ENCODE measurements around the gene LMTK3.

Gene LMTK3

DNA sequence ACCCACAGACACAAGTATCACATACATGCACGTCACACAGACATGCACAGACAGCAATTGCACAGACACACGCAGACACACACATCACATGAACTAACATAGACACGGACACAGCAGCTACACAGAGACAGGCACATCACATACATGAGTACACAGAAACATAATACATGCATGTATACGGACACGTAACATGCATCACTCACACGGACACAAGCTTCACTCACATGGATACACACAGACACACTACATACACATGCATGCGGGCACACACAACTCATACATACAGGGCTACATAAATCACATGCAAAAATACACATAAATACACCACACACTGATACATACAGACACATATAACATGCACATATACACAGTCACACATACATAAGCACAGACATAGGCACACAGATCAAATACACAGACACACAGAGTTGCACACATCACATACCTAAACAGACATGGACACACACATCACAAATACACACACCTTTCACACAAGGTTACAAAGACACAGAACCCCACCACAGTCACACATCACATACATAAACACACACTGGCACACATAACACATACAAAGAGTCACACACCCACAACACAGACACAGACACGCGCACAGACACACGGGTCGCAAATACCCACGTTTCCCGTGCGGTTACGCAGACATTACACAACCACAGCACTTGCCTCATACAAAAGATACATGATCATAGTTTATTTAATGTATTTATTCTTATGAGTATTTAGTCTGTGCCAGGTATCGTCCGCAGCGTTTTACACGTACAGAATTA is 1.1 kb upstream of the LMTK3 start:
- H3K4me3 Mint-ChIP-seq, result no peak overlapping the region
- no peaks in the 10 kb centered on the region for H3K9me3 Mint-ChIP-seq
- no peaks in the 10 kb centered on the region for H3K36me3 Mint-ChIP-seq (ENCODE audit: low read depth)
- H3K27ac Mint-ChIP-seq, result no peak overlapping the region
- peaks cover 36% of the 10 kb centered on the region for H3K4me1 Mint-ChIP-seq
- H3K27me3 Mint-ChIP-seq (ENCODE audit: low read depth, poor library complexity), result peaks cover 32% of the 10 kb centered on the region
- no peak for DNase-seq
- TF ChIP-seq, protein P1, sequence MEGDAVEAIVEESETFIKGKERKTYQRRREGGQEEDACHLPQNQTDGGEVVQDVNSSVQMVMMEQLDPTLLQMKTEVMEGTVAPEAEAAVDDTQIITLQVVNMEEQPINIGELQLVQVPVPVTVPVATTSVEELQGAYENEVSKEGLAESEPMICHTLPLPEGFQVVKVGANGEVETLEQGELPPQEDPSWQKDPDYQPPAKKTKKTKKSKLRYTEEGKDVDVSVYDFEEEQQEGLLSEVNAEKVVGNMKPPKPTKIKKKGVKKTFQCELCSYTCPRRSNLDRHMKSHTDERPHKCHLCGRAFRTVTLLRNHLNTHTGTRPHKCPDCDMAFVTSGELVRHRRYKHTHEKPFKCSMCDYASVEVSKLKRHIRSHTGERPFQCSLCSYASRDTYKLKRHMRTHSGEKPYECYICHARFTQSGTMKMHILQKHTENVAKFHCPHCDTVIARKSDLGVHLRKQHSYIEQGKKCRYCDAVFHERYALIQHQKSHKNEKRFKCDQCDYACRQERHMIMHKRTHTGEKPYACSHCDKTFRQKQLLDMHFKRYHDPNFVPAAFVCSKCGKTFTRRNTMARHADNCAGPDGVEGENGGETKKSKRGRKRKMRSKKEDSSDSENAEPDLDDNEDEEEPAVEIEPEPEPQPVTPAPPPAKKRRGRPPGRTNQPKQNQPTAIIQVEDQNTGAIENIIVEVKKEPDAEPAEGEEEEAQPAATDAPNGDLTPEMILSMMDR (IDR thresholded peaks at IDR 0.05), result no peak

DNA sequence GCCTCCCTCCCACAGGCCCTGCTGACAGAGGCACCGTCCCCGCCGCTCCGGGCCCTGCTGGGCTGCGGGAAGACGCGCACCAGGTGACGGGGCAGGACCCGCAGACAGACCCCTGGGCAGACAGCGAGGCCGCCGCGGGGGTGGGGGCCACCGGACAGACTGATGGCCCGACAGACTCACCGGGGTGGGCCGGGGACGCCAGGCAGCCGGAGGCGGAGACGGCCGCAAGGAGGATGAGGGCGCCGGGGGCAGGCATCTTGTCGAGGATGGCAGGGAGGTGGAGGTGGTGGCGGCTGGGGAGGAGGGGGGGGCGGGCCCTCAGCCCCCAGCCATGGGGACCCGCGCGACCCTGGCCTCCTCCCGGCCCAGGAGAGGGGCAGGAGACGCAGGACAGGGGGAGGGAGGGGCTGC is 309 bp downstream of the LMTK3 start:
- Mint-ChIP-seq H3K4me1 (peaks cover 27% of the 10 kb centered on the region), H3K9me3 (no peaks in the 10 kb centered on the region), H3K4me3 (peak overlapping the region; percentile 80), H3K27ac (no peak overlapping the region), H3K27me3 (ENCODE audit: low read depth, poor library complexity) (peaks cover 41% of the 10 kb centered on the region), H3K36me3 (ENCODE audit: low read depth) (no peaks in the 10 kb centered on the region)
- TF ChIP-seq, protein P1 (IDR thresholded peaks at IDR 0.05), result no peak
- DNase-seq, result peak; percentile 42

DNA sequence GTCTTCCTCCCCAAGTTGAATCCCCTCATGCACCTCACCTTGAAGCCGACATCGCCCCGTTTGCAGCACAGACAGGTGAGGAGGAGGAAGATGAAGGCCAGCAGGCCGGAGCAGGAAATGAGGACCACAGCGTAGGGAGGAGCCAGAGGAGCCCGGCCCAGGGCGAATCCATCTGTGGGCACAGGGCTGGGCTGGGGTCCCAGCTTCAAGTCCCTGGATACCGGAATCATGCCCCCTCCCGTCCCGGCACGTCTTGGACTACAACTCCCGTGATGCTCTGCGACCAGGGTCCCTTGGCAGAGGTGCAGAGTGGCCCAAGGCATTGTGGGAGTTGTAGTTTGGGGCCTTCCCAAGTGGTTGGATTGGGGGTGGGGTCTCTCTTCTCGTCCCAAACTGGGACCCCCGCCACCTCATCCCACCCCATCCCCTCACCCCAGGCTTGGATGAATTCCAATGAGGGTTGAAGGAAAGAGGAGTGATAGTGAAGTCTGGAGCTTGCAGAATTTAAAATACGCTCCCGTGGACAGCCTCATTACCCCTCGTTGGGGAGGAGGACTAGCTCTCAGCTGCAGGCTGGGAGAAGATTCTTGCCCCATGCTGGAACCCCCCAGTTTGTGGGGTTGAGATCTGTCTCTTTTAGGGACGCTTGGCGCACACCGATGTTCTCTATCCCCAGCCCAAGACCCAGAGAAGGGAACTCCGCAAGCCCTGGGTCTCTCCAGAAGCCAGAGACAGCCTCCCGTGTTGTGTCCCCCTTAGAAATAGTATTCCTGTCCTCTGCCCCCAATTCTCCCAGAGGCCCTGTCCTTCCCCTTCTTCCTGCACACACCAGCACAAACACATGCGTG is 990 bp downstream of the LMTK3 start:
- peak; percentile 78 for DNase-seq
- Mint-ChIP-seq H3K27me3 (ENCODE audit: low read depth, poor library complexity) (peaks cover 41% of the 10 kb centered on the region), H3K9me3 (no peaks in the 10 kb centered on the region), H3K4me3 (peak overlapping the region; percentile 80), H3K4me1 (peaks cover 24% of the 10 kb centered on the region), H3K36me3 (ENCODE audit: low read depth) (no peaks in the 10 kb centered on the region), H3K27ac (no peak overlapping the region)
- TF ChIP-seq, protein P1 (IDR thresholded peaks at IDR 0.05), result no peak

DNA sequence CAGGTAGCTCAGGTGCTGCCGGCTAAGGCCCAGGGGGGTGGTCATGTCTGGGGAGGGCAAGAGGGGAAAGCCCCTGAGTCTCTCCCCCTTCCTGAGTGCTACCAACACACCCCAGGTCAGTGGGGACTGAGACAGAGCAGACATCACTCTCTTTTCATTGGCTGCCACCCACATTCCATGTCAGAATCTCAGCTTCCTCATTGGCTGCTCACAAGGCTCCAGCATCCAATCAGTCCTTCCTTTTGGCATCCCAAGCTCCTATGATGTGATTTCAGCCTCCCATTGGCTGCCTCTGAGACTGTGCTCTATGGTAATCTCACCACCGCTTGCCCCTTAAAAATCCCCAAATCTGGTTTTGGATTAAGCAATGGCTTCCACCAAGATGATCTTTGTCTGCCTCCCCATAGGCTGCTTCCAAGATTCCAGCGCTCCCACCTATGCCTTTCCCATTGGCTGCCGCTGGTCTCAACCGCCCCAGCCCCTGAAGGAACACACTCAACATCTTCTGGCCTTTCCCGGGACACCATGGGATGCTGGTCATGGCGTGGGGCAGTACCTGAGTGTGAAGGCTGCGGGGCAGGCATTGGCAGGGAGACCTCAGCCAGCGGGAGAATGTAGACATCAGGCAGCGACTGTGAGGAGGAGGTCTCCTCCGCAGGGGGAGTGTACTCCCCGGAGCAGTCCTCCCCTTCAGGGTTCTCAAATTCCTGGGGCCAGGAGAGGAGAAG is 2.0 kb downstream of the LMTK3 start:
- no peaks in the 10 kb centered on the region for H3K36me3 Mint-ChIP-seq (ENCODE audit: low read depth)

DNA sequence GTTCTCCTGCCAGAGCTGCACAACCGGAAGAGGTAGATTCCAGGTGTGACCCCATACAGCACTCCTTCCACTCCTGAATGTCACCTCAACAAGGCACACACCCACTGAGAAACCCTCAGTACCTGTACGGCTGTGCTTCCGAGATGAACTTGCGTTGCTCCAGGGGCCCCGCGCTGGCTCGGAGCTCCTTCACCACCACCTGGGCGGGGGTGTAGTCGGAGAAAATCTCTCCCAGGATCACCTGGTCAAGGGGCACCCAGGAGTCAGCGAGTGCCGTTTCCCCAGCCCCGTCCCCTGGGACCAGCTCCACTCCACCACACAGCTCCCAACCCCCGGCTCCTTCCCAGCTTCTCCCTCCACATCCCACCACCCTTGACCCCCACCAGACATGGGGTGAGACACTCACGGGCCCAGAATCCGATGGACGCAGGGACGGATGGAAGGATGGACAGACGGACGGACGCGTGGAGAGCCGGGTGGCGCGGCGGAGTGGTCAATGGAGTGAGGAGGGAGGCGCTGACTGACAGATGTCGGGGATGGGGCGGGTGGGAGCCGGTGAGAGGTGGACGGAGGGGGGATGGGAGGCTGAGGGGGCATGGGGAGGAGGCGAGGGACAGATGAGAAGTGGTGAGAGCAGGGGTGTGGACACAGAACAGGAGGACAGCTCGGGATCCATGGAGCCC is 2.8 kb downstream of the LMTK3 start:
- no peak for DNase-seq
- H3K27ac Mint-ChIP-seq, result no peak overlapping the region
- no peaks in the 10 kb centered on the region for H3K36me3 Mint-ChIP-seq (ENCODE audit: low read depth)
- TF ChIP-seq, protein P1 (IDR thresholded peaks at IDR 0.05), result no peak
- peaks cover 41% of the 10 kb centered on the region for H3K27me3 Mint-ChIP-seq (ENCODE audit: low read depth, poor library complexity)
- no peak overlapping the region for H3K4me3 Mint-ChIP-seq
- peaks cover 20% of the 10 kb centered on the region for H3K4me1 Mint-ChIP-seq
- H3K9me3 Mint-ChIP-seq, result no peaks in the 10 kb centered on the region

More for the DNA sequence above, 2.0 kb downstream of the LMTK3 start:
- H3K27me3 Mint-ChIP-seq (ENCODE audit: low read depth, poor library complexity), result peaks cover 41% of the 10 kb centered on the region
- H3K9me3 Mint-ChIP-seq, result no peaks in the 10 kb centered on the region
- TF ChIP-seq, protein P1 (IDR thresholded peaks at IDR 0.05), result no peak
- DNase-seq, result no peak
- H3K4me1 Mint-ChIP-seq, result peaks cover 24% of the 10 kb centered on the region
- no peak overlapping the region for H3K27ac Mint-ChIP-seq
- no peak overlapping the region for H3K4me3 Mint-ChIP-seq

Data from nephron progenitor cell (in vitro differentiated cells).